ENCODE measurements around the gene TENT4B. TPM values are rescaled to one million over a fixed set of nuclear protein-coding genes. Genes with fewer than 3 reads are reported as not detected.

TENT4B gene
- polyA plus RNA-seq, 3 donors from 2014 or later, result 3.4 to 5.9 (median 5.7) TPM

GRCh38 chr16:50276801-50277555, 123.9 kb downstream of the TENT4B start:
- Mint-ChIP-seq H3K36me3 (peaks cover 4 to 9% (median 7%) of the 10 kb centered on the region in 3 donors), H3K4me1 (peaks cover 100% of the 10 kb centered on the region in 2 donors), H3K27ac (peak overlapping the region; percentile 92 to 99 (median 98)), H3K9me3 (no peaks in the 10 kb centered on the region), H3K27me3 (ENCODE audit: low read depth in 3 of 3) (peaks cover 5 to 12% (median 8%) of the 10 kb centered on the region in 3 donors), H3K4me3 (peak overlapping the region; percentile 87 to 93 (median 89))
- DNase-seq, result no peak

GRCh38 chr16:50278251-50278650, 125.1 kb downstream of the TENT4B start:
- H3K4me3 Mint-ChIP-seq, result peak overlapping the region; percentile 87 to 93 (median 89)
- peaks cover 100% of the 10 kb centered on the region in 2 donors for H3K4me1 Mint-ChIP-seq
- H3K27ac Mint-ChIP-seq, result peak overlapping the region; percentile 92 to 99 (median 98)

DNA sequence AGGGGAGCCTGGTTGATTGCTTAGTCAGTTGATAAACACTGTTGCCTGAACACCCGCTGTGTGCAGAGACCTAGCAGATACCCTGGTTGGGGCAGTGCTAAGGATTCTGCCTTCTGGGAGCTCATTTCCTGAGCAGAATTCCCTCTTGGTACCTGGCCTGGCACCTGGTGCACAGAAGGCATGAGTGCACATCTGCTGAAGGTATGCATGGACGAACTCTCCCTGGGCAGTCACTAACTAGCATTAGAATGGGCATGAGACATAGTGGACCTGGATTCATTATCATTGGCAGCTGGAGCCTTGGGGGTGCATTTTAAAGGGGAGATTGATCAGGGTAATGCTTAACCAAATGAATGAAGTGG, 126.4 kb downstream of the TENT4B start:
- no peaks in the 10 kb centered on the region for H3K9me3 Mint-ChIP-seq
- peak overlapping the region; percentile 92 to 99 (median 98) for H3K27ac Mint-ChIP-seq
- peaks cover 3 to 9% (median 4%) of the 10 kb centered on the region in 3 donors for H3K36me3 Mint-ChIP-seq
- peaks cover 100% of the 10 kb centered on the region in 2 donors for H3K4me1 Mint-ChIP-seq
- DNase-seq, result no peak
- H3K4me3 Mint-ChIP-seq, result peak overlapping the region; percentile 87 to 93 (median 89)
- H3K27me3 Mint-ChIP-seq (ENCODE audit: low read depth in 3 of 3), result peaks cover 7 to 12% (median 8%) of the 10 kb centered on the region in 3 donors

More at GRCh38 chr16:50278251-50278650, 125.1 kb downstream of the TENT4B start:
- Mint-ChIP-seq H3K36me3 (peaks cover 3 to 9% (median 4%) of the 10 kb centered on the region in 3 donors), H3K27me3 (ENCODE audit: low read depth in 3 of 3) (peaks cover 8 to 12% (median 9%) of the 10 kb centered on the region in 3 donors), H3K9me3 (no peaks in the 10 kb centered on the region)
- no peak for DNase-seq

GRCh38 chr16:50280932-50281331, 127.8 kb downstream of the TENT4B start:
- H3K9me3 Mint-ChIP-seq, result no peaks in the 10 kb centered on the region

More at GRCh38 chr16:50280932-50281331, 127.8 kb downstream of the TENT4B start:
- H3K27ac Mint-ChIP-seq, result peak overlapping the region; percentile 92 to 99 (median 98)
- H3K36me3 Mint-ChIP-seq, result peaks cover 4 to 9% (median 7%) of the 10 kb centered on the region in 3 donors
- peak overlapping the region; percentile 87 to 93 (median 89) for H3K4me3 Mint-ChIP-seq
- DNase-seq, result no peak
- peaks cover 100% of the 10 kb centered on the region in 2 donors for H3K4me1 Mint-ChIP-seq
- H3K27me3 Mint-ChIP-seq (ENCODE audit: low read depth in 3 of 3), result peaks cover 8 to 12% (median 10%) of the 10 kb centered on the region in 3 donors

Other genes starting within 250 kb of the TENT4B start
- 10 to 100 TPM; 15.7 to 23.7 (median 19.4) TPM for gene CNEP1R1, start 128.1 kb upstream of the TENT4B start, polyA plus RNA-seq
- 1 to 10 TPM; 3.2 to 8.5 (median 3.8) TPM for gene HEATR3, start 87.3 kb upstream of the TENT4B start, polyA plus RNA-seq
- gene ADCY7, start 113.2 kb downstream of the TENT4B start, polyA plus RNA-seq, result 100 to 1,000 TPM in 2 of 3 donors, 10 to 100 TPM in 1; 97.6 to 209 (median 108) TPM
- 10 to 100 TPM; 15.7 to 42.7 (median 39.8) TPM for gene BRD7, start 215.7 kb downstream of the TENT4B start, polyA plus RNA-seq

Data from immature natural killer cell (primary cell).